PC-9 (cell line): ENCODE data around the gene C2orf76. TPM values are rescaled to one million over a fixed set of nuclear protein-coding genes. Genes with fewer than 3 reads are reported as not detected.

Experiments used
- Bru-seq: library from RNA; stranded (reverse); fragments of 400-500 nt; gene quantifications from one replicate; lab custom pipeline; 2021; lab: Mats Ljungman, UMichigan
- BruChase-seq, 2 experiments: library from RNA; stranded (reverse); fragments of 400-500 nt; gene quantifications; one replicate each; lab custom pipeline; 2021; lab: Mats Ljungman, UMichigan
- BruUV-seq: library from RNA; stranded (reverse); fragments of 400-500 nt; replicated peaks from 2 replicates; lab custom pipeline; 2021; lab: Mats Ljungman, UMichigan
- CTCF ChIA-PET: fragments of 300-600 bp; sonication (Branson Sonifier 250); formaldehyde crosslinking; loops from one replicate; lab custom pipeline; 2022; ENCODE audit warnings: antibody characterized with exemption; lab: Charles Lee
- POLR2A ChIA-PET: fragments of 300-600 bp; sonication (Branson Sonifier 250); formaldehyde crosslinking; loops from one replicate; lab custom pipeline; 2022; ENCODE audit warnings: antibody characterized with exemption; ENCODE audit not compliant: unreplicated experiment; lab: Charles Lee
- DNase-seq, 2 experiments: peaks; one replicate each; pipeline versions ENCODE4 v3.0.0 to v3.0.0-alpha.2; 2015 to 2022; ENCODE audit warnings: mixed read lengths in 1 of 2
- H2AFZ ChIP-seq: fragments of 200-600 bp; sonication (generic); 2 replicates; pipeline ENCODE4 v1.8.1; 2017; ENCODE audit warnings: antibody characterized with exemption
- H3F3A ChIP-seq: fragments of 200-600 bp; sonication (generic); 2 replicates; pipeline ENCODE4 v1.8.1; 2017; ENCODE audit warnings: antibody characterized with exemption, mild to moderate bottlenecking, low read depth; ENCODE audit not compliant: insufficient read depth
- H3K27ac ChIP-seq: fragments of 200-600 bp; sonication (generic); 2 replicates; pipeline ENCODE4 v1.6.1; 2016; ENCODE audit warnings: mixed run types
- H3K27me3 ChIP-seq: fragments of 200-600 bp; sonication (generic); 2 replicates; pipeline ENCODE4 v1.6.1; 2016; ENCODE audit warnings: low read depth, mixed run types; ENCODE audit not compliant: insufficient read depth
- H3K36me3 ChIP-seq: fragments of 200-600 bp; sonication (generic); 2 replicates; pipeline ENCODE4 v1.6.1; 2016; ENCODE audit warnings: low read depth, mixed run types
- H3K4me1 ChIP-seq: fragments of 200-600 bp; sonication (generic); replicated peaks from 2 replicates; pipeline ENCODE4 v1.6.1; 2016; ENCODE audit warnings: mixed run types; ENCODE audit not compliant: insufficient read depth
- H3K4me2 ChIP-seq: fragments of 200-600 bp; sonication (generic); 2 replicates; pipeline ENCODE4 v1.6.1; 2017; ENCODE audit warnings: mixed run types
- H3K4me3 ChIP-seq: fragments of 200-600 bp; sonication (generic); 2 replicates; pipeline ENCODE4 v1.6.1; 2016; ENCODE audit warnings: mixed run types
- H3K79me2 ChIP-seq: fragments of 200-600 bp; sonication (generic); 2 replicates; pipeline ENCODE4 v1.6.1; 2017; ENCODE audit warnings: low read depth, mixed run types
- H3K9me2 ChIP-seq: fragments of 200-600 bp; sonication (generic); 2 replicates; pipeline ENCODE4 v1.8.1; 2017; ENCODE audit warnings: mild to moderate bottlenecking; ENCODE audit not compliant: insufficient read depth
- H3K9me3 ChIP-seq: fragments of 200-600 bp; sonication (generic); 2 replicates; pipeline ENCODE4 v1.8.1; 2016; ENCODE audit warnings: low read depth; ENCODE audit not compliant: insufficient read depth
- H4K20me1 ChIP-seq: fragments of 200-600 bp; sonication (generic); 2 replicates; pipeline ENCODE4 v1.8.1; 2017; ENCODE audit not compliant: insufficient read depth
- EZH2 ChIP-seq: fragments of 200-600 bp; sonication (generic); IDR thresholded peaks from 2 replicates; pipeline ENCODE4 v1.8.0; 2017; ENCODE audit warnings: antibody characterized with exemption, low read depth
- intact Hi-C: fragments of 100-400 bp; cut with micrococcal nuclease; formaldehyde crosslinking; loops from one replicate; pipeline ENCODE4 v1.10.0; 2022; ENCODE audit not compliant: unreplicated experiment
- long read RNA-seq: library from polyadenylated mRNA; stranded (forward); transcript quantifications from one replicate; pipeline ENCODE4 v2.0.0, GENCODE V29; 2022
- total RNA-seq: library from RNA; stranded (reverse); gene quantifications from 2 replicates; pipeline ENCODE4 v1.2.3, GENCODE V29; 2021
- TF ChIP-seq, protein P1 (sequence below): fragments of 200-600 bp; sonication (generic); conservative IDR thresholded peaks from 2 replicates; pipeline ENCODE4 v1.6.1; 2017; ENCODE audit warnings: mixed run types, antibody characterized with exemption, mild to moderate bottlenecking, moderate library complexity

The C2orf76 gene
- total RNA-seq: 11.5 and 12.7 TPM in 2 replicates
- Bru-seq, nascent RNA: percentile 60 among the genes with signal in this experiment
- percentile 61 among the genes with signal in this experiment for BruChase-seq, experiment 1, labeled RNA remaining after a 2-hour chase
- BruChase-seq, experiment 2, labeled RNA remaining after a 6-hour chase: percentile 49 among the genes with signal in this experiment
- long read RNA-seq, transcript C2orf76-201 (6 exons, 676 nt): major isoform, 19 of 26 reads
- long read RNA-seq, partial matches to known transcripts: 2 of 26 reads
- long read RNA-seq, other reads (novel, unspliced or antisense): 4 of 26 reads

DNA sequence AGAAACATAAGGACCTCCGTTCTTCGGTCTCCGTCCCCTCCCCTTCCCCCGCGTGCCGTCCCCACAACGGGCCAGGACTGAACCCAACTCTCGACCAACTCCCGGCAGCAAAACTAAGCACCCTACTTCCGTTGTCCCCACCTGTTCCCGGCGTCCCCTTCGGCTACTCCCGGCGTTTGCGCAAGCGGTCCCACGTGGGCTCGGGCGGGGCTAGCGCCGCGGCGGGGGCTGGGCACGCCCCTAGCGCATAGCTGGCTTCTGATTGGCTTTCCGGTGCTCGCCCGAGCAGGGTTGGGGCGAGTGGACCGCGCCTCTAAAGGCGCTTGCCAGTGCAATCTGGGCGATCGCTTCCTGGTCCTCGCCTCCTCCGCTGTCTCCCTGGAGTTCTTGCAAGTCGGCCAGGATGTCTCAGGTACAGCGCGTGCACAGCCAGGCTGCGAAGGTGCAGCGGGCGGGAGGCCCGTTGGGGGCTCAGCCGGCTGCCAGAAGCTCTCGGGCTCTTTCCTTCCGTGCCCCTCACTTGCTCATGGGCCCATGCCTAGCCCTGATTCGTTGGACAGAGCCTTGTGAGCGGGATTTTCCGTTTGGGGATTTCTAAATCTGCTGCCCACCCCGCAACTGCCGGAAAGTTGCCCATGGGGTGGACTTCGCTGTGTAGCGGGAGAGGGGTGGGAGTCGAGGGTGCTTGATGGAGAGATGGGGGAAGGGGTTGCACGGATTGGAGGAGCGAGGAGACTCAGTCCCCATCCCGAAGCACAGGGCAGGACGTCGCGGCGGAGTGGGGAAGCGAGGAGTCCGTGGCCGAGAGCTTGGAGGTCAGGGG, at the start of gene C2orf76, which contains the start of gene DBI:
Gene C2orf76 (minus strand): TSS at position 186 of the 823 bp plus-strand sequence. CDS start 26,875 bp downstream, outside the sequence.
Gene DBI (plus strand): TSS at position 329 of the 823 bp plus-strand sequence. CDS start 75 bp downstream, at position 404.
- no peaks in the 10 kb centered on the region for H3K9me2 ChIP-seq
- H4K20me1 ChIP-seq: peaks cover 22% of the 10 kb centered on the region
- intact Hi-C loops: loop anchor here (1.0 to 2.0 kb wide), 3 partner anchors 39 to 126 kb away; no protein-coding TSS in a partner anchor
- peak within 1 kb of the TSS; percentile 100 for H2AFZ ChIP-seq
- H3K4me3 ChIP-seq: peak within 1 kb of the TSS; percentile 94
- no peak for TF ChIP-seq EZH2
- TF ChIP-seq, protein P1, sequence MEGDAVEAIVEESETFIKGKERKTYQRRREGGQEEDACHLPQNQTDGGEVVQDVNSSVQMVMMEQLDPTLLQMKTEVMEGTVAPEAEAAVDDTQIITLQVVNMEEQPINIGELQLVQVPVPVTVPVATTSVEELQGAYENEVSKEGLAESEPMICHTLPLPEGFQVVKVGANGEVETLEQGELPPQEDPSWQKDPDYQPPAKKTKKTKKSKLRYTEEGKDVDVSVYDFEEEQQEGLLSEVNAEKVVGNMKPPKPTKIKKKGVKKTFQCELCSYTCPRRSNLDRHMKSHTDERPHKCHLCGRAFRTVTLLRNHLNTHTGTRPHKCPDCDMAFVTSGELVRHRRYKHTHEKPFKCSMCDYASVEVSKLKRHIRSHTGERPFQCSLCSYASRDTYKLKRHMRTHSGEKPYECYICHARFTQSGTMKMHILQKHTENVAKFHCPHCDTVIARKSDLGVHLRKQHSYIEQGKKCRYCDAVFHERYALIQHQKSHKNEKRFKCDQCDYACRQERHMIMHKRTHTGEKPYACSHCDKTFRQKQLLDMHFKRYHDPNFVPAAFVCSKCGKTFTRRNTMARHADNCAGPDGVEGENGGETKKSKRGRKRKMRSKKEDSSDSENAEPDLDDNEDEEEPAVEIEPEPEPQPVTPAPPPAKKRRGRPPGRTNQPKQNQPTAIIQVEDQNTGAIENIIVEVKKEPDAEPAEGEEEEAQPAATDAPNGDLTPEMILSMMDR: no peak
- H3K4me1 ChIP-seq: peaks cover 27% of the 10 kb centered on the region
- H3K27ac ChIP-seq: peak within 1 kb of the TSS; percentile 48
- H3K4me2 ChIP-seq: peak within 1 kb of the TSS; percentile 82
- H3K36me3 ChIP-seq: peaks cover 35% of the 10 kb centered on the region
- ChIA-PET CTCF (no interaction called here), POLR2A (interaction anchor here (0.5 to 0.6 kb wide), 2 partner anchors 23 to 1279 kb away, joined by 4 to 6 read pairs; partner anchors contain the start of gene INSIG2)
- no peaks in the 10 kb centered on the region for H3K9me3 ChIP-seq
- H3F3A ChIP-seq: no peaks in the 10 kb centered on the region; the same call in 1 of the 2 replicates
- H3K27me3 ChIP-seq: no peaks in the 10 kb centered on the region
- TSS peak; percentile 24 for BruUV-seq
- peaks cover 49% of the 10 kb centered on the region for H3K79me2 ChIP-seq
- DNase-seq: peak; percentile 97 to 98

GRCh38 chr2:119415630-119416029, 49.0 kb upstream of the C2orf76 start:
- H3K9me2 ChIP-seq: no peaks in the 10 kb centered on the region
- no peak overlapping the region for H3K4me3 ChIP-seq
- H3F3A ChIP-seq: no peaks in the 10 kb centered on the region
- intact Hi-C loops: no loop called here
- H3K4me2 ChIP-seq: no peak overlapping the region; the same call in 1 of the 2 replicates
- no peaks in the 10 kb centered on the region for H3K27me3 ChIP-seq
- no peaks in the 10 kb centered on the region for H4K20me1 ChIP-seq
- H3K79me2 ChIP-seq: no peaks in the 10 kb centered on the region
- H3K27ac ChIP-seq: no peak overlapping the region
- POLR2A ChIA-PET: no interaction called here
- TF ChIP-seq, protein P1: no peak
- no peak for TF ChIP-seq EZH2
- no peaks in the 10 kb centered on the region for H3K9me3 ChIP-seq
- BruUV-seq: no TSS peak
- peaks cover 8% of the 10 kb centered on the region for H3K4me1 ChIP-seq
- no peak for DNase-seq
- CTCF ChIA-PET: no interaction called here
- H3K36me3 ChIP-seq: no peaks in the 10 kb centered on the region
- no peak overlapping the region for H2AFZ ChIP-seq

- H3K27ac ChIP-seq: no peak overlapping the region
- H3K4me2 ChIP-seq: no peak overlapping the region
- H3K9me2 ChIP-seq: no peaks in the 10 kb centered on the region
- no peaks in the 10 kb centered on the region for H3K9me3 ChIP-seq
- no peak for DNase-seq
- no peaks in the 10 kb centered on the region for H4K20me1 ChIP-seq
- no peak overlapping the region for H3K4me3 ChIP-seq
- POLR2A ChIA-PET: no interaction called here
- H3K4me1 ChIP-seq: peaks cover 8% of the 10 kb centered on the region
- intact Hi-C loops: no loop called here
- H3F3A ChIP-seq: no peaks in the 10 kb centered on the region
- no peaks in the 10 kb centered on the region for H3K36me3 ChIP-seq
- BruUV-seq: no TSS peak
- H2AFZ ChIP-seq: no peak overlapping the region
- no peaks in the 10 kb centered on the region for H3K79me2 ChIP-seq
- CTCF ChIA-PET: no interaction called here
- H3K27me3 ChIP-seq: no peaks in the 10 kb centered on the region
- TF ChIP-seq EZH2: no peak
- TF ChIP-seq, protein P1: no peak
Observed at GRCh38 chr2:119414894-119415293, 48.3 kb upstream of the C2orf76 start.
